ENCODE measurements around the gene PNMT.

PNMT gene

DNA sequence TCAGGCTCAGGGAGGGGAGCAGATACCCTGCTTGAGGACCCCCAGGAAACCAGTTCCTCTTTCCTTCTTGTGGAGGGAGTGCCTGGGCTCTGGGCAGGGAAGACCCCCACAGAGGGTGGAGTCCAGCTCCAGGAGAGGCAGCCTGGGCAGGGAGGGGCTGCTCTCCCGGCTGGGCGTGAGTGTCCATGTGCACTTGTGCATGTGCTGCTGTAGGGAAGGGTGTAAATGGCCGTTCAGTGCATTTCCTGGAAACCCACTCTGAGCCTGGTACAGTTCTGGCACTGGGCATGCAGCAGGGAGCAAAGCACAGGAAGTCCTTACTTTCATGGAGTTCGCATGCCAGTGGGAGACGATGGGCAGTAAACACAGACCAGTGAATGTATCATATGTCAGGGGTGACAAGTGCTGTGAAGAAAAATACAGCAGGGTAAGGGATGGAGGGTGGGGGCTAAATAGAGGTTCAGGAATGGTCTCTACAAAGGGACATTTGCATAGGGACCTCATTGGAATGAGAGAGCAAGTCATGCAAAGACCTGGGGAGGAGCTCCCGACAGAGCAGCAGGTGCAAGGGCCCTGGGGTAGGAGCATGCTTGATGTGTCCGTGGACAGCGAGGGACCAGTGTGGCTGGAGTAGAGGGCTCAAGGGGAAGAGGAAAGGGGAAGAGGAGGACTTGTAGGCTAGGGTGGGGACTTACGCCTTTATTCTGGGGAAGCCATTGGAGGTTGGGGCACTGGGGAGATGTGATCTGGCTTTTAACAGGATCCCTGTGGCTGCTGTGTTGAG is 25.8 kb upstream of the PNMT start:
- Histone ChIP-seq H3K9me3 (ENCODE audit: control insufficient read depth, insufficient read depth, low read length) (no peaks in the 10 kb centered on the region), H3K27ac (ENCODE audit: low read length) (no peak overlapping the region), H3K27me3 (ENCODE audit: control insufficient read depth, insufficient read depth, low read length) (no peaks in the 10 kb centered on the region), H3K4me1 (ENCODE audit: control insufficient read depth, insufficient read depth, low read length) (0 out of 2 replicates have a peak, but pooled peaks cover 6% of the 10 kb centered on the region), H3K36me3 (ENCODE audit: control insufficient read depth, insufficient read depth, low read length) (no peaks in the 10 kb centered on the region), H3K4me3 (ENCODE audit: low read length) (no peak overlapping the region)
- no CpG with 5 or more reads among the region's 9 CpGs for WGBS (ENCODE audit: insufficient coverage, insufficient read length)
- DNase-seq (ENCODE audit: low read depth, low spot score) = no peak

DNA sequence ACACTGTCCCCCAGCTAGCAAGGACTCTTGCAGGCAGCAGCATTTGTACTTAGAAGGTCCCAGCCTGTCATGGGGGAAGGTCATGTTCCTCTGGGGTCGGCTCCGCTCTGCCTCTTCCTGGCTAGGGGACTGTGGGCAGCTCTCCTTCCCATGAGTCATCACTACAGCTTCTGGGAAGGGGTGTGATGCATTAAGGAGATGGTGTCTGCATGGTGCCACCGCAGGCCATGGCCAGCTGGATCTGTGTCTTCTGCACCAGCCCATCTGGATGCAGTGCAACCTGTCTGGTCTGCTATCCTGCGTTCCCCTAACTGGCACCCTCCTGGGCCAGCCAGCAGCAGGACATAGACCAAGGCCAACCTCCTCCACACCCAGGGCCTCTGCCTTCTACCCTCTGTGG is 25.0 kb upstream of the PNMT start:
- 0 out of 2 replicates have a peak, but pooled peaks cover 6% of the 10 kb centered on the region for H3K4me1 ChIP-seq (ENCODE audit: control insufficient read depth, insufficient read depth, low read length)
- no peaks in the 10 kb centered on the region for H3K9me3 ChIP-seq (ENCODE audit: control insufficient read depth, insufficient read depth, low read length)
- DNase-seq (ENCODE audit: low read depth, low spot score) = no peak
- WGBS (ENCODE audit: insufficient coverage, insufficient read length) = no CpG with 5 or more reads among the region's 4 CpGs
- no peaks in the 10 kb centered on the region for H3K36me3 ChIP-seq (ENCODE audit: control insufficient read depth, insufficient read depth, low read length)
- no peak overlapping the region for H3K4me3 ChIP-seq (ENCODE audit: low read length)
- H3K27ac ChIP-seq (ENCODE audit: low read length) = no peak overlapping the region
- H3K27me3 ChIP-seq (ENCODE audit: control insufficient read depth, insufficient read depth, low read length) = no peaks in the 10 kb centered on the region

DNA sequence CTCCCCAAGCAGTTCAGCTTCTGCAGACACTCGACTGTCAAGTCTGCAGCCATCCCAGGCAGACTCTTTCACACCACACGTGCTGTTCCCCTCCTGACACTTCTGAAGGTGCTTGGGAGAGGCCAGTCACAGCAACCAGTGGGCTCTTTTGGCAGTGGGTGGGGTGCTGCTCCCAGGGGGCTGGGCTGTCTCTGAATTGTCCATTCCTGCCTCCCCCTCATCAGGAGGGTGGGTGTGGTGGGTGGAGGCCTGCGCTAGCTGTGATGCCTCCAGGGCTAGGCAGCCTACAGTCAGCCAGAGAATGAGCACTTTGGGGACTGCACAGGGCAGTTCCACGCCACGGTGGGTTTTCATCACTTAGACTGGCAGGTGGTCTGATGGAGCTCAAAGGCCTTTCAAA is 21.0 kb upstream of the PNMT start:
- H3K27me3 ChIP-seq (ENCODE audit: control insufficient read depth, insufficient read depth, low read length) = no peaks in the 10 kb centered on the region
- H3K27ac ChIP-seq (ENCODE audit: low read length) = no peak overlapping the region
- WGBS (ENCODE audit: insufficient coverage, insufficient read length) = no CpG with 5 or more reads among the region's 5 CpGs
- DNase-seq (ENCODE audit: low read depth, low spot score) = no peak
- H3K9me3 ChIP-seq (ENCODE audit: control insufficient read depth, insufficient read depth, low read length) = no peaks in the 10 kb centered on the region
- H3K4me1 ChIP-seq (ENCODE audit: control insufficient read depth, insufficient read depth, low read length) = peaks cover 9% of the 10 kb centered on the region; the same call in 1 of the 2 replicates
- no peaks in the 10 kb centered on the region for H3K36me3 ChIP-seq (ENCODE audit: control insufficient read depth, insufficient read depth, low read length)
- H3K4me3 ChIP-seq (ENCODE audit: low read length) = no peak overlapping the region

DNA sequence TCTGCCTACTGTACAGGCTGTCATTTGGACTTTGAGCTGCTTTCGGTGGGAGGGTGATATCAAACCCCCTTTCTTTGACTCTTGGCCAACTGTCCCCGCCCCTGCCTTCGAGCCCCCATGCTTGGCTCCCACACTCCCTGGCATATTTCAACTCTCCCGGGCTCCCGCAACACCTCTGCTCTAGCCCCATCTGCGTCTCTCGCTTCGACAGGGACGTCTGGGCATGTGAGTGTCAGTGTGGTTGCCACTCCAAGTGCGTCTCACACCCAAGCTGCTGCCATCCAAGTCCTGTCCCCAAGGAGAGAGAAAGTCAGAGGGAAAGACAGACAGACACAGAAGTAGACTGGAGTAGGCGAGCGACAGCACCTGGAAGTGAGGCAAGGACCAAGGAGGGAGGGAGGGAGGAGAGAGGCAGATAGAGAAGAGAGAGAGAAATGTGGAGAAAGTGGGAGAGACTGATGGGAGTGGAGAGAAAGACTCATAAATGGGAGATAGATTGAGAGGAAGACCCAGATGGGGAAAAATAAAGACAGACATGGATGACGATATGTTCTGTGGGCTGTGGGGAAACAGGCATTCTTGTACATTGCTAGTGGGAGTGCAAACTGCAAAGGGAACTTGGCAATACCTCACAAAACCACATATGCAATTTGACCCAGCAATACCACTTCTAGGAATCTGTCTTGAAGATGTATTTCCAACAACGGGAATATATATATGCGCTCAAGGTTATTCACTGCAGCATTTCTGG is 19.5 kb upstream of the PNMT start:
- peaks cover 16% of the 10 kb centered on the region for H3K4me1 ChIP-seq (ENCODE audit: control insufficient read depth, insufficient read depth, low read length)
- no peaks in the 10 kb centered on the region for H3K27me3 ChIP-seq (ENCODE audit: control insufficient read depth, insufficient read depth, low read length)
- no peak overlapping the region for H3K4me3 ChIP-seq (ENCODE audit: low read length)
- WGBS (ENCODE audit: insufficient coverage, insufficient read length) = no CpG with 5 or more reads among the region's 15 CpGs
- no peak overlapping the region for H3K27ac ChIP-seq (ENCODE audit: low read length)
- DNase-seq (ENCODE audit: low read depth, low spot score) = no peak
- H3K9me3 ChIP-seq (ENCODE audit: control insufficient read depth, insufficient read depth, low read length) = no peaks in the 10 kb centered on the region
- no peaks in the 10 kb centered on the region for H3K36me3 ChIP-seq (ENCODE audit: control insufficient read depth, insufficient read depth, low read length)

DNA sequence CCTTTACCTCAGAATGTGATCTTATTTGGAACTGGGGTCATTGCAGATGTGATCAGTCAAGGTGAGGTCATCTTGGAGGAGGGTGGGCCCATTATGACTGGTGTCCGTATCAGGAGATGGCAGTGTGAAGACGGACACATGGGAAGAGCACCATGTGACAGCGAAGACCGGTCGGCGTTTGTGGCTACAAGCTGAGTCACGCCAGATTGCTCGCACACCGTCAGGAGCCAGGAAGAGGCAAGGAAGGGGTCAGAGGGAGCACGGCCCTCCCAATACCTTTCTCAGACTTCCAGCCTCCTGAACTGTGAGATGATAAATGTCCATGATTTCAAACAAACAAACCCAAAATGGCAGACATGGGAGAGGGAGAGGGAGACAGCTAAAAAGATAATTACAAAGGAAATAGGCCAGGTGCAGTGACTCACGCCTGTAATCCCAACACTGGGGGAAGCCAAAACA is 18.1 kb upstream of the PNMT start:
- WGBS (ENCODE audit: insufficient coverage, insufficient read length) = no CpG with 5 or more reads among the region's 11 CpGs
- no peaks in the 10 kb centered on the region for H3K36me3 ChIP-seq (ENCODE audit: control insufficient read depth, insufficient read depth, low read length)
- H3K4me1 ChIP-seq (ENCODE audit: control insufficient read depth, insufficient read depth, low read length) = peaks cover 14% of the 10 kb centered on the region
- no peaks in the 10 kb centered on the region for H3K27me3 ChIP-seq (ENCODE audit: control insufficient read depth, insufficient read depth, low read length)
- H3K9me3 ChIP-seq (ENCODE audit: control insufficient read depth, insufficient read depth, low read length) = no peaks in the 10 kb centered on the region
- H3K27ac ChIP-seq (ENCODE audit: low read length) = no peak overlapping the region
- no peak overlapping the region for H3K4me3 ChIP-seq (ENCODE audit: low read length)
- no peak for DNase-seq (ENCODE audit: low read depth, low spot score)

DNA sequence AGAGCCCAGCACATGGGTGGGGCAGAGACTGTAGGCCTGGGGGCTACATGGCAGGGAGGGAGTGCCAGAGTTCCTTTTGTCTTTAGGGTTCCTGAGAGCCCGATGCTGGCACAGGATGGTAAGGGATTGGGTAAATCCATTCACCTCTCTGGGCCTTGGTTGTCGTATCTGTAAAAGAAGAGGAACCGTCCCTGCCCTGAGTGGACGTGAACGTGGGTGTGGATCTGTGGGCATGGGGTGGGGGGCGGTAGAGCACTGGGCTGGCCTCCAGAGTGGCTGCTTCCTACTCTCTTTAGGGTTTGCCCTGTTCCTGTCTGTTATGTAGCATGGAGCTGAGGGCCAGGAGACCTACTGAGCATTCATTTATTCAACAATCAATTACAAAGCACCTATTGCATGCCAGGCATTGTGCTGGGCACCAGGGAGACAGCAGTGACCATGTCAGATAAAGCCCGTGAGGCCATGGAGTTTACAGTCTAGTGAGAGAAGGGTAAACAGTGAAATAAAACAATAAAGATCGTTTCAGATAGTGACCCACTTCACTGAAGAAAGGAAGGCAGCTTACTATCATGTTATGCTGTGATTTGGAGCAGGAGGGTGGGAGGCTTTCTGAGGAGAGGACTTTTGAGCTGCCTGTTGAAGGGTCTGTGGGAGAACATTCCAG is 16.2 kb upstream of the PNMT start:
- H3K4me1 ChIP-seq (ENCODE audit: control insufficient read depth, insufficient read depth, low read length) = peaks cover 14% of the 10 kb centered on the region
- no peak overlapping the region for H3K27ac ChIP-seq (ENCODE audit: low read length)
- H3K27me3 ChIP-seq (ENCODE audit: control insufficient read depth, insufficient read depth, low read length) = no peaks in the 10 kb centered on the region
- no peak overlapping the region for H3K4me3 ChIP-seq (ENCODE audit: low read length)
- DNase-seq (ENCODE audit: low read depth, low spot score) = no peak
- no peaks in the 10 kb centered on the region for H3K36me3 ChIP-seq (ENCODE audit: control insufficient read depth, insufficient read depth, low read length)
- H3K9me3 ChIP-seq (ENCODE audit: control insufficient read depth, insufficient read depth, low read length) = no peaks in the 10 kb centered on the region
- no CpG with 5 or more reads among the region's 8 CpGs for WGBS (ENCODE audit: insufficient coverage, insufficient read length)

DNA sequence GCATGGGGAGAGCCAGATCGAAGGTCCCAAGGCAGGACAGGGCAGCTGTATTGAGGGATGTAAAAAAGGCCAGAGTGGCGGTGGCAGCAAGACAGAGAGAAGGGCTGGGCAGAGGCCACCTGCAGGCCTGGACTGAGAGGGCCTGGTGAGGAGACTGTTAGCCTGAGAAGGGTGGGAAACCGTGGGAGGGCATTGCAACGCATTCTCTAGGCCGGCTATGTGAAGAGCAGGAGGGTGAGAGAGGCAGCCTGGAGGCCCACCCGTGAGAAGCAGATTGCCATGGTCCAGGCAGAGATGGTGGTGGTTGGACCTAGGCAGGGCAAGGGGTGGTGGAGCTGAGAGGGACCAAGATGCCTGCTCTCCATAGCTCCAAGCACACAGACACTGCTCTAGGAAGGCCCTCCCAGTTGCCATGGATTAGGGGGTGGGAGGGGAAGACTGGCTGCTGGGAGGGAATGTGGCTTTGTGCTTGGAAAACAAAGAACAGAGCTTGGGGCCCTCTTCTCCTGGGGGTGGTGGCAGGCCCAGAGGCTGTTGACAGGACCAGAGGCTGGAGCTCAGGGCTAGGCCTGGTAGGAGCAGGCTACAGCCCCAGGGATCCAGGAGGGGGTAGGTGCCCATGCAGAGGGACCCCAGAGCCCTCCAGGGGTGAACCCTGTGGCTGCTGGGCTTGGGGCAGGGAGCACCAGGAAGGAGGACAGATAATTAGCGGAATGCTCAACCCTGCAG is 15.5 kb upstream of the PNMT start:
- DNase-seq (ENCODE audit: low read depth, low spot score) = no peak
- no peaks in the 10 kb centered on the region for H3K27me3 ChIP-seq (ENCODE audit: control insufficient read depth, insufficient read depth, low read length)
- no CpG with 5 or more reads among the region's 7 CpGs for WGBS (ENCODE audit: insufficient coverage, insufficient read length)
- no peak overlapping the region for H3K27ac ChIP-seq (ENCODE audit: low read length)
- no peaks in the 10 kb centered on the region for H3K9me3 ChIP-seq (ENCODE audit: control insufficient read depth, insufficient read depth, low read length)
- no peak overlapping the region for H3K4me3 ChIP-seq (ENCODE audit: low read length)
- H3K36me3 ChIP-seq (ENCODE audit: control insufficient read depth, insufficient read depth, low read length) = 0 out of 2 replicates have a peak, but pooled peaks cover 2% of the 10 kb centered on the region
- peaks cover 17% of the 10 kb centered on the region for H3K4me1 ChIP-seq (ENCODE audit: control insufficient read depth, insufficient read depth, low read length)

DNA sequence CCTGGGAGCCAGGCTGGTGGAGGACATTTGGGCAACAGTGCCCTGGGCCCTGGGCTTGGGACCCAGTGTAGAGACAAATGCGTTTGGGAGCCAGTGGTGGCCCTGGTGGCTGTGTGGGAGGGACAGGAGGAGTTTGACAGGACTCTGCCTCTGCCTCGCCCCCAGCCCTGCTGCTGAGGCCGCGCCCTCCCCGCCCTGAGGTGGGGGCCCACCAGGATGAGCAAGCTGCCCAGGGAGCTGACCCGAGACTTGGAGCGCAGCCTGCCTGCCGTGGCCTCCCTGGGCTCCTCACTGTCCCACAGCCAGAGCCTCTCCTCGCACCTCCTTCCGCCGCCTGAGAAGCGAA is 15.0 kb upstream of the PNMT start:
- Histone ChIP-seq H3K4me3 (ENCODE audit: low read length) (no peak overlapping the region), H3K27me3 (ENCODE audit: control insufficient read depth, insufficient read depth, low read length) (no peaks in the 10 kb centered on the region), H3K36me3 (ENCODE audit: control insufficient read depth, insufficient read depth, low read length) (0 out of 2 replicates have a peak, but pooled peaks cover 2% of the 10 kb centered on the region), H3K4me1 (ENCODE audit: control insufficient read depth, insufficient read depth, low read length) (peaks cover 20% of the 10 kb centered on the region), H3K9me3 (ENCODE audit: control insufficient read depth, insufficient read depth, low read length) (no peaks in the 10 kb centered on the region), H3K27ac (ENCODE audit: low read length) (no peak overlapping the region)
- no CpG with 5 or more reads among the region's 12 CpGs for WGBS (ENCODE audit: insufficient coverage, insufficient read length)
- DNase-seq (ENCODE audit: low read depth, low spot score) = no peak

DNA sequence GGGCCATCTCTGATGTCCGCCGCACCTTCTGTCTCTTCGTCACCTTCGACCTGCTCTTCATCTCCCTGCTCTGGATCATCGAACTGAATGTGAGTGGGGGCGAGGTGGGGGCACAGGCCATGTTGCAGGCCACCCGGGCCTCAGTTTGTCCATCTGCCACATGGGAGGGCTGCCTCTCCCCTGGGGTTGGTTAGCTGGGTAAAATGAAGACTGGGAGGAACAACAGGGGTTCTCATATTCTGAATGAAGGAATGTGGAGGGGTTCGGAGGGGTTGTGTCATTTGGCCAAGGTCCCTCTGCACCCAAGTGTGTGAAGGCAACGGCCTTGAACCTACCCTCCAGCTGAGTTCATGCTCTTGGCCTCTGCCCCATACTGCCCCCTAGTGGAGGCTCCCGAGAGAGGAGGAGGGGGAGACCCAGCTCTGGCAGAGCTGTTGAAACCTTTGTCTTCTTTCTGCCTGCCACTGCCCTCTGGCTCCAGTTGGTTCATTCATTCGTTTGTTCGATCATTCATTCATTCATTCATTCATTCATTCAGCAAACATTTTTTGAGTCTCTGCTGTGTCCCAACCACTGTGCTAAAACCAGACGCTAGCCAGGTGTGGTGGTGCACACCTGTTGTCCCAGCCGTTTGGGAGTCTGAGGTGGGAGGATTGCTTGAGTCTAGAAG is 14.5 kb upstream of the PNMT start:
- H3K9me3 ChIP-seq (ENCODE audit: control insufficient read depth, insufficient read depth, low read length) = no peaks in the 10 kb centered on the region
- no peak overlapping the region for H3K27ac ChIP-seq (ENCODE audit: low read length)
- no peaks in the 10 kb centered on the region for H3K27me3 ChIP-seq (ENCODE audit: control insufficient read depth, insufficient read depth, low read length)
- no CpG with 5 or more reads among the region's 14 CpGs for WGBS (ENCODE audit: insufficient coverage, insufficient read length)
- no peak overlapping the region for H3K4me3 ChIP-seq (ENCODE audit: low read length)
- H3K4me1 ChIP-seq (ENCODE audit: control insufficient read depth, insufficient read depth, low read length) = peaks cover 20% of the 10 kb centered on the region
- H3K36me3 ChIP-seq (ENCODE audit: control insufficient read depth, insufficient read depth, low read length) = 0 out of 2 replicates have a peak, but pooled peaks cover 2% of the 10 kb centered on the region
- no peak for DNase-seq (ENCODE audit: low read depth, low spot score)

Data from iPS DF 6.9 (cell line).